RPMI8226 (cell line): ENCODE data around the gene RAMP3.
"Not testable (repeated sequence)": the region's sequence is repeated elsewhere in the genome, so short reads cannot be mapped to it uniquely, and the experiment has no call there.

Experiments used
- DNase-seq: peaks from one replicate; pipeline ENCODE4 v3.0.0-alpha.2; 2015

The RAMP3 gene

GRCh38 chr7:45199506-45199905 is 41.9 kb downstream of the RAMP3 start:
- DNase-seq, result no peak

DNA sequence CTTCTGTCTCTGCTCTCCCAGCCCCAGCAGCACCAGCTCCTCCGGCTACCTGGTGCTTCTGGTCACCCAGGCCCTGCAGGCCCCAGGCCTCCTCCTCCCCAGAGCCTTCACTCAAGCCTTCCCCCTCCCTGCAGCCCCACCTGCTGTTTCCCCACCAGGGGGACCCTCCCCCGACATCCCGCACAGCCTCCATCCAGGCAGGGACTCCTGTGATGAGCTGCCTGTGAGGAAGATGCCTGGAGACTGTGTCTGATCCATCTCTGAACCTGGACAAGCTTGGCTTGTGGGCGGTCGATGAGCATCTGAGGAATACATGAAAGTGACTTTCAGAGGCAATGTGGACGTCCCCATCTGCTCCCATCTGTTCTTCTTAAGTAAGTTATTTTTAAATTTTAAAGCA is 45.0 kb downstream of the RAMP3 start:
- no peak for DNase-seq

GRCh38 chr7:45203036-45203435 is 45.4 kb downstream of the RAMP3 start:
- no peak for DNase-seq

DNA sequence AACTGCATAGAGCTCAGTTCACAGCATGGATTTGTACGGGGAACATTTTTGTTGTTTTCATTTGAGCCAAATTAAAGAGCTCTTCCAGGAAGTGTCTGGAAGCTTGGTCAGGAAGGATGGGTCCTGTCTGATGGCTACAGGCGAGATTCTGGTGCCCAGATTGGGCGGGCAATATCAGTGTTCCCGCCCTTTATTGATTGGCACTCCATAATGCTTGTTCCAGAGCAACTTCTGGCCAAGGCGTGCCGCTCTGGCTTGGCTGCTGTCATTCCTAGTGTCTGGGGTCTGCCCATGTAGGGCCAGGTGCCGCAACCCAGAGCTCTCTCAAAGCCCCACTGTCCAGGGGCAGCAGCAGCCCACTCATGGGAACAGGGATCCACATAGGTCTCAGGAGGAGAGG is 45.9 kb downstream of the RAMP3 start:
- DNase-seq, result no peak

DNA sequence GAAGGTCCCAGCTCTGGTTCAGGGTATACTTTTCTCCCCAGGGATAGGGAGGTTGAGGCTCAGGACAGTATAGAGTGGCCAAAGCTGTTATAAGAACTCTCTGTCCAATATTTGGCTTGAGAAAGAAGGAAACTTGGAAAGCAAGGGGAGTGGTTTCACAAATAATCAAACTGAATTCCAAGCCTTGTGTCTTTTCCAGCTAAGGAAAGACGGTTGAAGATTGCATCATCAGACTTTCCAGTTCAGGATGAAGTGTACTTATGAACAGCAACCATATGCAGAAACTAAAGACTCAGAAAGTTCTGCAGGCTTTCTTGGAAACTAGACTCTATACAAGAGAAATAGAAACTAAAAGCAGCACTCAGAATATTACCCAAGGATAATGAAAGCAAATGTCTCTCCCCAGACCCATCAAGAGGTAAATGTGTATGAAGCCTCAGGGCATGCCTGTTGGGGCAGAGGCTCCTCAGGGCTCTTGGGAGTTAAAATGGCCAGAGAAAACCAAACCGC is 46.4 kb downstream of the RAMP3 start:
- peak; percentile 47 for DNase-seq

- DNase-seq, result not testable (repeated sequence)
These were observed 48.7 kb downstream of the RAMP3 start for GRCh38 chr7:45206266-45206665.

- DNase-seq, result not testable (repeated sequence)
These were observed 52.3 kb downstream of the RAMP3 start for GRCh38 chr7:45209909-45210308.

DNA sequence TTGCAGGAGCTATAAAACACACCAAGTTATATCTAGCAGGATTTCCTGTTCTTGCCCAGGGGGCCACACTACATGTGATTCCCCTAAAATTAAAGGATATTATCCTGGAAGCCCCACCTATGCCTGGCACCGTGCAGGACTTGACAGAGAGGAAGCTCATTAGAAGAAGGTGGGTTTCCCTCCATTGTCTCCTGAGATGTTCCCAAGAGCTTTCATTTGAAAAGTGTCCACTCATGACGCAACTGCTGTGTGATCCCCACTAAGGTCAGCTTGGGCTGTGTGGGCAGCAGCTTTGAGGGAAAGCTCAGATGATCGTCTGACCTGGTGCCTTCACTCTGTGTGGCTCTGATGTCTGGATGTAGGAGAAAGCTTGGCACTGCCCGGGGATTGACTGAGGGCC is 53.5 kb downstream of the RAMP3 start:
- no peak for DNase-seq

GRCh38 chr7:45211958-45212357 is 54.4 kb downstream of the RAMP3 start:
- no peak for DNase-seq

DNA sequence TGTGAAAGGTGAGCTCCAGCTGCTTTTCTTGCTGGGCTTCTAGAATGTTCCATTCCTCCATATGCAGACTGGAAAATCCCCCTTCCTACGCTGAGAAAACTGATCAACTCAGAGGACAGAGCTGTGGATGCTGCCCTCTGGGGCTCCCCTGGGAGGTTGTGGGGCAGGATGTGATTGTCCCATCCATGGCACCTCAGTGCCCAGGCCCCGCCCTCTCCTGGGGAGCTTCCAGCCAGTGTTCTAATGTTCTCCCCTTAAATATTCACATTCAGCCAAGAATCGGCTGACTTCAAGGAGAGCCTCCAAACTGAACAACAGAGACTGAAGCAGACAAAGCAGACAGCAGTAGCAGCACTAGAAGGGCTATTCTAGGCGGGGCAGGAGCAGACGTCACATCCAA is 55.0 kb downstream of the RAMP3 start:
- DNase-seq, result no peak

- DNase-seq, result no peak
These were observed 58.0 kb downstream of the RAMP3 start for GRCh38 chr7:45215601-45216062.

- no peak for DNase-seq
These were observed 58.6 kb downstream of the RAMP3 start for GRCh38 chr7:45216181-45216580.

DNA sequence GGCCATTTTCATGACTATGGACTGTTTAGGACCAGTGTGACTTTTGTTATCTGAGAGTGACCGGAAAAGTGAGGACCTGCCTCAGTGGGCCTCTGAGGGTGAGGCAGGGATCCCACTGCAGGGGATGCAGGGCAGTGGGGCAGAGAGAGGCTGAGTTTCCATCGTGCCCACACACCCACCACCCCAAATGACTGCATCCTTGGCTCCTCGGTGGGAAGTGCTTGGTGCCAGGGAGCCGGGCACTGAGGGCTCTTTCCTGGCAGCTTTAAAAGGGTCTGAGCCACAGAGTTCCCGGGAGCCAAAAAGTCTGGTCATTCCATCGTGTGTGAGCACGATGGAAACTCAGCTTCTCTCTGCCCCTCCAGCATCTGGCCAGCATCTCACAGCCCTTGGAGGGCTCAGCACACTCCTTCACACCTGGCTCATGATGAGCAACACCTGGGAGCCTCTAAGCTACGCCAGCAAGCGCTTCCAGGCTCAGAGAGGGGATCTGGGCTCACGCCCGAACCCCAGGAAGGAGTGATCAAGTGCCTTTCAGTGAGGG is 59.1 kb downstream of the RAMP3 start:
- no peak for DNase-seq

GRCh38 chr7:45217358-45217757 is 59.8 kb downstream of the RAMP3 start:
- DNase-seq, result peak; percentile 31

DNA sequence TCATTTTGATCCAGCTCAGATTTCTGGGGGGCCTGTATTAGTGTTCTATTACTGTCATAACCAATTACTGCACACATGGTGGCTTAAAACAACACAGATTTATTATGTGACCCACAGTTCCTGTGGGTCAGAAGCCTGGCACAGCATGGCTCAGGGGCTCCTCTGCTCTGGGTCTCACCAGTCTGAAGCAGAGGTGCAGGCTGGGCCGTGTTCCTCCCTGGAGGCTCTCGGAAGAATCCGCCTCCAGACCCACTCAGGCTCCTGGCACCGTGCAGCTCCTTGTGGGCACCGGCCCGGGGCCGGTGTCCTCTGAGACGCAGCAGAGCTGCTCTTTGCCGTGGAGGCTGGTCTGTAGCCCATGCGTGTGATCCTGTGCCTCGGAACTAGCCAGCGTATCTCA is 61.5 kb downstream of the RAMP3 start:
- no peak for DNase-seq

GRCh38 chr7:45219801-45220435 is 62.3 kb downstream of the RAMP3 start:
- no peak for DNase-seq

DNA sequence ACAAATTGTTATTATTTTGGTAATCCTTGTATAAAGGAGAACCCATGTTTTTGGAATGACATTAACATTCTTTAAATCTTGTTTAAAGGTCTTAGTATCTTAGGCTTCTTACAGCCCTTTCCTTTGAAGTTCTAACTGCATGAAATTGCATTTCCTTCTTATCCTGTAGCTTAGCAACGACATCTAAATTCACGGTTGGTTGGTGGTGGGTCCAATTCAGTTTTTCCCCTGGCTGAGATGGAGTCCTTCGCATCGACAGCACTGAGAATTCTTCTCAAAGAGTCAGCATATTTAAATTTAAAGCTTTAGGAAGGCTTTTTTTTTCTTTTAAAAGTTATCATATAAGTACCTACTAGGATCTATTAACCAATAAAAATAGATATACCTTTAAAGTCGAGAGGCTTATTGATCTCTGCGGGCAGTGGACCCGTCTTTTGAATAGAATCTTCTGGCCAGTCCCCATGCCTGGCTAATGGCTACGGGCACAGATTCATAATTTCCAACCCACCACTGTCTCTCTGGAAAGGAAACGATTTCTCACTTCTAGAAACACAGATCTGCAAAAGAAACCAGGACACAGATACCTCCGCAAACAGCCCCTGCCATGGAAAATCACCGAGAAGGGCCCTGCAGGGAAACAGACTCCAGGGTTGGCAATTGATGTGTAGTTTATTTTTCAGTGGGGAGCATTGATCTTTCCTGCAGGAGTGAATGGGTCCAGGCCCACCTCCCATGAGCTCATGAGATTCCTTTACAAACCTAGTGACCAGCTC is 63.4 kb downstream of the RAMP3 start:
- DNase-seq, result no peak

GRCh38 chr7:45221896-45222604 is 64.5 kb downstream of the RAMP3 start:
- DNase-seq, result no peak

GRCh38 chr7:45223078-45223477 is 65.5 kb downstream of the RAMP3 start:
- DNase-seq, result no peak

- DNase-seq, result no peak
These were observed 66.4 kb downstream of the RAMP3 start for GRCh38 chr7:45223728-45224630.

GRCh38 chr7:45224832-45225231 is 67.2 kb downstream of the RAMP3 start:
- DNase-seq, result no peak

DNA sequence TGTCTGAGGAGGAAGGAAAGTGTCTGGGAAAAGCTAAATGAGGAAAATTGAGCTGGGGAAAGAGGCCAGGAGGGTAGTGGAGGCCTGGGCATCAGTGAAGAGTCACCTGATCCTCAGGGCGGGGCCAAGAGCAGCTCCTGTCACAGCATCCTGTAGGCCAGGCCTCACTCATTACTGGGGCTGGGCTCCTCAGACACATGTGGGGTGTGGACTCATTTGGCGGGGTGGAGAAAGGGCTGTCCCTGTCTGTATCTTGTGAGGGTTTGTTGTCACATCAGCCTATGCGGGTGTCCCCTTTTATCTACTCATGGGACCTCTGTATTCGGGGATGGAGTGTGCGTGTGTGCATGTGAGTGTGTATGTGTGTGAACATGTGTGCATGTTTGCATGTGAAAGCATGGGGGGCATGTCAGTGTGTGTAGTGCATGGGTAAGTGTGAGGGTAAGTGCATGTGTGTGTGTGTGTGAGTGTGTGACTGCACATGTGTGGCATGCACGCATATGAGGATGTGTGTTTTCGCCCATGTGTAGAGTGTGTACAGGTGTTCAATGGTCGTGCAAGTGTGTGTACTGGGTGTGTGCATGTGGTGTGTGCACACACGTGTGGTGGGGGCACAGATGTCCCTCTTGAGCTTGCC is 67.8 kb downstream of the RAMP3 start:
- no peak for DNase-seq
